Muscle layer of duodenum (tissue), 2 donors: ENCODE data around the gene PSAT1.

ENCODE experiments used
- H3K27ac ChIP-seq: one replicate; pipeline ENCODE4 v1.7.0; 2013; ENCODE audit warnings: mild to moderate bottlenecking, low read length
- H3K27me3 ChIP-seq: one replicate; pipeline ENCODE4 v1.7.0; 2013; ENCODE audit warnings: low read depth, mild to moderate bottlenecking, control low read depth, low read length
- H3K36me3 ChIP-seq, 2 donors: one replicate each; pipeline ENCODE4 v1.7.0; 2013; ENCODE audit warnings: low read length in 2 of 2, control low read depth in 1 of 2, mild to moderate bottlenecking in 1 of 2; ENCODE audit not compliant: insufficient read depth in 2 of 2, control insufficient read depth in 1 of 2
- H3K4me1 ChIP-seq, 2 donors: one replicate each; pipeline ENCODE4 v1.7.0; 2013; ENCODE audit warnings: low read length in 2 of 2, mild to moderate bottlenecking in 2 of 2, control low read depth in 1 of 2, moderate library complexity in 1 of 2; ENCODE audit not compliant: insufficient read depth in 2 of 2, control insufficient read depth in 1 of 2
- H3K4me3 ChIP-seq, 2 donors: one replicate each; pipeline ENCODE4 v1.7.0; 2013; ENCODE audit warnings: low read length in 2 of 2, low read depth in 1 of 2, mild to moderate bottlenecking in 1 of 2
- H3K9me3 ChIP-seq, 2 donors: one replicate each; pipeline ENCODE4 v1.7.0; 2013; ENCODE audit warnings: low read length in 2 of 2, control low read depth in 1 of 2, mild to moderate bottlenecking in 1 of 2; ENCODE audit not compliant: control insufficient read depth in 1 of 2
- donor health status: healthy.

The PSAT1 gene

GRCh38 chr9:78371981-78372380, 75.1 kb downstream of the PSAT1 start:
- no peak overlapping the region for H3K27ac ChIP-seq
- H3K9me3 ChIP-seq, result no peaks in the 10 kb centered on the region
- H3K4me3 ChIP-seq, result no peak overlapping the region
- no peaks in the 10 kb centered on the region for H3K4me1 ChIP-seq
- no peaks in the 10 kb centered on the region for H3K27me3 ChIP-seq
- no peaks in the 10 kb centered on the region for H3K36me3 ChIP-seq
